HG03280 (cell line): ENCODE measurements around the gene INAFM2.

ENCODE experiments used
- ATAC-seq: cut with Tn5 transposase; IDR thresholded peaks from one replicate; pipeline ENCODE4 v1.9.1; 2021; ENCODE audit warnings: mild to moderate bottlenecking, moderate library complexity; ENCODE audit not compliant: unreplicated experiment

Gene INAFM2

GRCh38 chr15:40323239-40323952 lies at the start of gene INAFM2:
Gene INAFM2, plus strand, starts transcription at chr15:40323692. Its CDS starts 364 bp downstream, at chr15:40324056.
- peak; percentile 82 for ATAC-seq

DNA sequence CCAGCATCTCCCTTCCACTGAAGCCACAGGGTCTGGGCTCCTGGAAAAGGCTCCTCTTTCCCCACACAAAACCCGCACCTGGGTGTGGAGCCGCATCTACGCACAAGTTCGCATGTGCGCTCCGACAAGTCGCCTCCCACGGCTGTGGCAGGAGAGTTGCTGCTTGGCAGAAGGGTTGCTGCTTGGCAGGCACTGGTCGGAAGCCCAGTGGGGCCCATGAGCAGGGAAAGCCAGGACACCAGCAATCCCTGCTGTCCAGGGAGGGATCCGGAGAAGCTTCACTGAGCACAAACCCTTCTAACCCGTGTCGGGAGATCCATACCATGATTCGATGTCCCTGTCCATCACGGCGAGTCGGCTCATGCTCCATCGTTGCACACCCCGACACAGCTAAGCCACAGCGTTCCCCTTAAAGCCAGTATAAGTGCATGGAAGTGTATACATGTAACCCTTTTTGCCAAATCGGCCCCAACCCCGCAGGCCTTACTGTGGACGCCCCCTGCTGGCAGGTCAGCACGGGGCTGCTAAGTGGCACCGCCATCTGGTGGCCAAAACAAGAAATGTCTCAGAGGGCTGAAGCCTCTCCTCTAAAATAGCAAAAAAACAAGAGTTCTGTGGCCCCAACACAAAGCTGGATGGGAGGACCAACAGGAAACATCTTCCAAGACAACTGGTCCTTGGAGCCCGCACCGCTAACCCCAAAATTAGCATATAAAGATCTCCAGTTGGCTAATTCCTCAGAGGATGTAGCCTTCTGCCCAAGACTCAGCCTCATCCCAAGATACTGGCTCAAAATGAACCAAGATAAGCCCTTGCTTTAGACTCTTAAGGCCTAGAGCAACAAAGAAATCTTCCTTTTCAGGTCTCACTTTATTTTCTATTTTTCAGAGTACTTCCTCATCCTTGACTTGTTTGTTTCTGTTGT lies 48.9 kb upstream of the INAFM2 start:
- no peak for ATAC-seq

GRCh38 chr15:40275523-40275922 lies 48.0 kb upstream of the INAFM2 start:
- ATAC-seq = no peak

DNA sequence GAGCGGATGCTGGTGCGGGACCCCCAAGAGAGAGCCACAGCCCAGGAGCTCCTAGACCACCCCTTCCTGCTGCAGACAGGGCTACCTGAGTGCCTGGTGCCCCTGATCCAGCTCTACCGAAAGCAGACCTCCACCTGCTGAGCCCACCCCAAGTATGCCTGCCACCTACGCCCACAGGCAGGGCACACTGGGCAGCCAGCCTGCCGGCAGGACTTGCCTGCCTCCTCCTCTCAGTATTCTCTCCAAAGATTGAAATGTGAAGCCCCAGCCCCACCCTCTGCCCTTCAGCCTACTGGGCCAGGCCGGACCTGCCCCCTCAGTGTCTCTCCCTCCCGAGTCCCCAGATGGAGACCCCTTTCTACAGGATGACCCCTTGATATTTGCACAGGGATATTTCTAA lies 47.5 kb upstream of the INAFM2 start:
- ATAC-seq = no peak

DNA sequence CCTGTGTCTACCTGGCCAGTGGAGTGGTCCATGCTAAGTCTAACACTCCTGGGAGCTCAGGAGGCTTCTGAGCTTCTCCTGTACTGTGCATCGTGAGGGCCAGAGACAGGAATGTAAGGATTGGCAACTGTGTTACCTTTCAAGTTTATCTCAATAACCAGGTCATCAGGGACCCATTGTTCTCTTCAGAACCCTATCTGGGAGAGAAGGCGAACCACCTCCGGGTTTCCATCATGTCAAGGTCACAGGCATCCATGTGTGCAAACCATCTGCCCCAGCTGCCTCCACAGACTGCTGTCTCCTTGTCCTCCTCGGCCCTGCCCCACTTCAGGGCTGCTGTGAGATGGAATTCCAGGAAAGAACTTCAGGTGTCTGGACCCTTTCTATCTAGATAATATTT lies 46.6 kb upstream of the INAFM2 start:
- ATAC-seq = no peak

GRCh38 chr15:40277471-40277870 lies 46.0 kb upstream of the INAFM2 start:
- no peak for ATAC-seq

DNA sequence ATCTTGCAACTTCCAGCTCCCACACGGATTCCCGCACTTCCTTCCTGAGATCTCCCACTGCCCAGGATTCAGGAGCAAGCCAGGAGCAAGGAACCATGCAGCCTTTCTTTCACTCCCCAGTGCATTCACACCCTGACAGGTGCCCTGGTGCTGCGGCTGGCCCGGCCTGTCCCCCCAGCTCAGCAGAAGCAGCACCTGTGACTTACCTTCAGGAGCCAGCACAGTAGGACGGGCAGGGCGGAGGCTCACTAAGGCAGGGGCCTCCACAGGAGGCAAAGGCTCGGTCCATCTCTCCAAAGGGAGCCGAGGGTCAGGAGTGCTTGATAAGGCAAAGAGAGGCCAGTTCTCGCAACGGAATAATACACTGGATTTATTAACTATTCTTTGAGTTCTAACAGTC lies 45.5 kb upstream of the INAFM2 start:
- no peak for ATAC-seq

- no peak for ATAC-seq
Observed at GRCh38 chr15:40279437-40280141, 43.9 kb upstream of the INAFM2 start.

DNA sequence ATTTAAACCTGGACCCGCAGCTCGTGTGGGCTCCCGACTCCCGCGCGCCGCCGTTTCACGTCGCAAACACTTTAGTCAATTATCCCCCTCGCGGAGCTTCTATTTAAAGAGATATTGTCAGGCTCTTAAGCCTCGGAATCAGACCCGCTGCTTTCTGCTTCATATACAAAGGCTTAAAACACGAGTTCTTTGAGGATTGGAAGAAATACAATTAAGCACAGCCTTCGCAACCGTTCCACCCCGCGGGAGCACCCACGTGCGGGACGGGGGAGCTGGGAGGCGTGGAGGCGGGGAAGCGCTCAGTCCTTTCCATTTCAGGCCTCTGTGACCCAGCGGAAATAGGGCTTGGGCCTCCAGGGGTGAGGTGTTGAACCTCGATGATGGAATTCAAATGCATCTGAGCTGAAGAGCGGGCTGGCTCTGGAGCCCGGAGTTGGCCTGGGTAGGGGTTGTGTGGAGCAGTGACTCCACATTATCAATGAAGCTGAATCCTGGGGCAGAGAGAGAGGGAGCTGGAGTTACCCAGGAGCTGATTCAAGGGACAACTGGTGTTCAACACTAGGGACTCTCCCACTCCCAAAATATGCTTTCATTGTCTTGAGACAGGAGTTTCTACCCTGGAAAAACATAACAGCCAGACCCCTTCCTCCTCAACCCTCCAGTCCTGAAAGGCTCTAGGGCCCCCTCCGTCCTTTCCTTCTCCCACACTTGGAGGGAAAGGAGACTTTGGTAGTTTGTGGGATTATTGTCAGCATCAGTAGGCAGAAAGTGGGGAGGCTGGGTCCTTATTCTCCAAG lies 43.0 kb upstream of the INAFM2 start:
- ATAC-seq = no peak

DNA sequence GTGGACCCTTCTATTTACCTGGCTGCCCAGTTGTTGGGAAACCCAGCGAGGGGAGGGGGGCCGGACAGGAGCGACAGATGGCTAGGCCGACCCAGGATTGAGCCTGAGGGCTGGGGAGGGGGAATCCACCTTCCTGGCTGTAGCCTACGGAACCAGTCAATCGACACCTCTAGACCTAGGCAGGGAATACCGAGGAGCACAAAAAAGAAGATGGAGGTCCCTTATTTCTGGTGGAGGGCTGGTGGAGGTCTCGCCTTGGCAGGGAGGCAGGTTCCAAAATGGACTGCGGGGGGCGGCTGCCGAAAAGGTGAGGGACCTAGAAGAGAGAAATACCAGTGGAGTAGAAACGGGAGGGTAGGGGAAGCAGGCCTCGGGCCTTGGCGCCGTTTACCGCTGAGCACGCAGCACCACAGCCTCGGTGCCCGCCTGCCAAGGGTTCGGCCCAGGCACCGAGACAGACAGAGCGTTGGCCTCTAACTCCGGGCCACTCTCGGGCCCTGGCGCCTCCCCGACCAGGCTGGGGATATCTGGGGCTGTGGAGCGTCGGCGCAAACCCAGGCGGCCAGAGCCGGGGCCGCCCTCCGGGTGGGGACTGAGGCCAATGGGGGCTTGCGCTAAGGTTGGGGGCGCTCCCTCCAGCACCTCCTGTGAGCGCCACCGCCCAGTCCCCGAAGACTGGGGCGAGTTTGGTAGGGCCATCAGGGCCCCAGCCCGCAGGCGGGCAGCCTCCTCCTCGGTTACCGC lies 42.3 kb upstream of the INAFM2 start:
- no peak for ATAC-seq

DNA sequence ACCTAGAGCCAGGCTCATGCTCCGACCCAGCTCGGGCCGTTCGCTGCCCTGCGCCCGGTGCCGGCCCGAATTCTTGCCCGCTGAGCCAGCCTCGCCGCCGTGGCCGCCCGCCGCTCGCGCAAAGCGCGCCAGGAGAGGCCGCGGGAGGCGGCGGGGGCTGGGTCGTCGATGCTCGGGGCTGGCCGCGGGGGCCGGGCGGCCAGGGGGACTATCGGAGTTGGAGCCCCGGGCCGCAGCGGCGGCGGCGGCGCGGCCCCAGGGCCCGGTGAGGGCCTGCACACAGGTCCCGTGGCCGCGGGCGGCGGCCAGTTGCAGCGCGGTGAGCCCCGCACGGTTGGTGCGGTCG lies 41.7 kb upstream of the INAFM2 start:
- ATAC-seq = no peak

- ATAC-seq = no peak
Observed at GRCh38 chr15:40282147-40282868, 41.2 kb upstream of the INAFM2 start.

DNA sequence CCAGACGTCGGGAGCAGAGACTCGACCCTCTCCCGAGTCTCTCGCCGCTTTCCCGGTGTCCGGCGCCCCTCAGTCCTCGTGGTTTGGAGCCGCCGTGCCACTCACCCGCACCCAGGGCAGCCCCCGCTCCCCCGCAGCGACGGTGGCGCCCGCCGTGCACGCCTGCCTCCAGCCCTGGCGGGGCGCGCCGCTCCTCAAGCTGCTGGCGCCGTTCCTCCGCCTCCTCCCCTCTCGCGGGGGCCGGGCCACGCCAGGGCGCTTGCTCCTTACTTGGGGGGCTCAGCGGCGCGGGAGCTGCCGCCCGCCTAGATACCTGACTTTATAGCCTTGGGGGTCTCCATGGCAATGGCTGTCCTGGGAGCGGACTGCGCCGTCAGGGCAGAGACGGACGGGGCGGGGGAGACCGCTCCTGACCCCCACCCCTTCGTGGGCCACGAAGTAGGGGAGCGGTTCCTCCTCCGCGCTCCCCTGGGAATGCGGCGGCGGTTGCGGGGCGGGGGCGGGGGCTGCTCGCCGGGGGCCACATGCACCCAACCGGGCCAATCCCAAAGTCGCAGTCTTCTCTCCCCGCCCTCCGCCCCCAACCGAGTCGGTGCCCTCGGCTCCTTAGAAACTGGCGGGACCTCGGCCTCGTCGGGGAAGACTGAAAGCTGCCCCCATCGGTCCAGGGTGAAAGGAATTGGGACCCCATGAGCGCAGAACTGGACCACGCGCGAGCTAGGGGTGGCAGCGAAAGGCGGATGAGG lies 40.5 kb upstream of the INAFM2 start, which contains the start of gene ANKRD63:
Gene ANKRD63 (minus strand): TSS at position 196 of the 746 bp plus-strand sequence. CDS start 478 bp downstream, outside the sequence.
- ATAC-seq = no peak

DNA sequence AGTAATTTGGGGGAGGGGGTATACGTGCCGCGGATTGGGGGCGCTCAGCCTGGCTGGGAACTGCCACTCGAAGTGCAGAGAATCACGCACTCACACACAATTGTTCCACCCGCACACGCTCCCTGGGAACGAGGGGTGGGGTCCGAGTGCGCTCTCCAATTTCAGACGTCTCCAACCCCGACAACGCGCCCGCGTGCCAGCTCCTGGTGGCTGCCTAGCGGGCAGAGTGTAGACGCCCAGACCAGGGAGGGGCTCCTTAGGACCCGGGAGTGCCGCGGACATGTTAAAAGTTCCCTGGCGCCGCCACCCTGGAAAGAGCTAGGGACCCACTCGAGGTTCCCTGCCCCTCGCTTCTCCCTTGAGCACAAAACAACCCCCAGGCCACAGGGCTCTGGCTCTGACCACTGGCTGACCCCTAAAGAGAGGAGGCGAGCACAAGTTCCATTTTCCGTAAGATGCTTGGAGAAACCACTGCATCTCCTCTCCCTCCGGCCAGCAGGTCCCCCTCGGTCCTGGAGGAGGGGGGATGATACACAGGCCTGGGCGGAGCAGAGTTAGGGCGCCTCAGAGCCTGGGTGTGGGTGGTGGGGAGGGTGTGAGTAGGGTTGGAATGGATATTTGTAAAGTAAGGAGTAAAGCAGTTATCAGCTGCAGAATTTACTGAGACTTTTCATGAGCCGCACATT lies 39.7 kb upstream of the INAFM2 start:
- ATAC-seq = no peak

- ATAC-seq = no peak
Observed at GRCh38 chr15:40285151-40285550, 38.3 kb upstream of the INAFM2 start.

- ATAC-seq = no peak
Observed at GRCh38 chr15:40285554-40286011, 37.9 kb upstream of the INAFM2 start.

DNA sequence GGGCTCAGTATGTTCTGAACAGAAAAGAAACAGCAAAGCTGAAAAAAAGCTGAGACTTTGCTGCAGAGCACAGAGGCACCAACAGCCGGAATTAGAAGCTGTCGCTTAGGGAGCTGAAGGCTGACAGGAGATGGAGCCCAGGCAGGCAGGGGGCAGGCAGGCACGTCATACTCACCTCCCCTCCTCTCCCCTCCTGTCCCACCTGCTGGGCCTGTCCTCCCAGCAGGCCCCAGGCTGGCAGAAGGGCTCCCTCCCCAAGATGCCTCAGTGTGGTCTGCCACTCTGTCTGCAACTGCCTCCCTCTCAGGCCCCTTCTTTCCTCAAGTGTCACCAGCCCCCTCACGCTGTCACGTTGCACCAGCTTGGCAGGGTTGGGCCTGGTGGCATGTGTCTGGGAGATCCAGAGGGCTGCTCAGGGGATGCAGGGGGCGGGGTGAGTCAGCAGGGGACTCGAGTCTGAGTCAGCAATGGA lies 37.4 kb upstream of the INAFM2 start:
- no peak for ATAC-seq

DNA sequence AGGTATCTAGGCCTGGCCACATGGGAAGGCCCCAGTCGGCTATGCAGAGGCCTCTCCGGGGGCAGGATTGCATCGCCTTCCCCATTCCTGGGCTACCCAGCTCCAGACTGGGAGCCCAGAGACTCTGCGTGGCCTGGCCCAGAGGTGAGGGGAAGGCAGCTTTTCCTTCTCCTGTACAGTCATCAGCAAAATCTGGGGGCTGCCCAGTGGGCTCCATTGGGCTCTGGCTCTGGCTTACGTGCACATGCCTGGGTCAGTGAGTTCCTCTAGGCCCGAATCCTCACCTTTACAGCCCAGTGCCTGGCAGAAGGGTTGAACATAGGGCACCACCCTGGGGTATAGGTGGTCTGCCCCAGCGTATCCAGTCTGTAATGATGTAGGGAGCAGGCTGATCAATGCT lies 36.7 kb upstream of the INAFM2 start:
- no peak for ATAC-seq
